Esophagus squamous epithelium (tissue), 4 donors: ENCODE results near the gene CIAO2B.

Experiments used
- POLR2A ChIP-seq, 4 donors: fragments of 450-650 bp; IDR thresholded peaks; one replicate each; pipeline ENCODE4 v1.6.1; 2017; ENCODE audit warnings: antibody characterized with exemption in 4 of 4, mild to moderate bottlenecking in 4 of 4, moderate library complexity in 3 of 4
- TF ChIP-seq, protein P1 (sequence below), 6 experiments: fragments of 450-650 bp in 4 of 6; fragments of 200-600 bp in 2 of 6; sonication (generic) in 2 of 6; IDR thresholded peaks; one replicate each; pipeline ENCODE4 v1.5.1; 2016 to 2019; ENCODE audit warnings: antibody characterized with exemption in 6 of 6, mild to moderate bottlenecking in 4 of 6, moderate library complexity in 4 of 6

DNA sequence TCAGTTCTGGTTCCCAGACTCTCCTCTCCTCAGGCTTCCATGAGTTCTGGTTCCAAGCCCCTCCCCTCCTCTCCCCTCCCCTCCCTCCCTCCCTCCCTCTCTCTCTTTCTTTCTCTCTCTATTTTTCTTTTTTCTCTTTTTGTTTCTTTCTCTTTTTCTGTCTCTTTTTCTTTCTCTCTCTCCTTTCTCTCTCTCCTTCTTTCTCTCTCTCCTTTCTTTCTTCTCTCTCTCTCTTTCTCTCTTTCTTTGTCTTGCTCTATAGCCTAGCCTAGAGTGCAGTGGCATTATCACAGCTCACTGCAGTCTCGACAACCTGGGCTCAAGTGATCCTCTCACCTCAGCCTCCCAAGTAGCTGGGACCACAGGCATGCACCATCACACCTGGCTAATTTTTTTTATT, 26.1 kb upstream of the CIAO2B start:
- TF ChIP-seq, protein P1, sequence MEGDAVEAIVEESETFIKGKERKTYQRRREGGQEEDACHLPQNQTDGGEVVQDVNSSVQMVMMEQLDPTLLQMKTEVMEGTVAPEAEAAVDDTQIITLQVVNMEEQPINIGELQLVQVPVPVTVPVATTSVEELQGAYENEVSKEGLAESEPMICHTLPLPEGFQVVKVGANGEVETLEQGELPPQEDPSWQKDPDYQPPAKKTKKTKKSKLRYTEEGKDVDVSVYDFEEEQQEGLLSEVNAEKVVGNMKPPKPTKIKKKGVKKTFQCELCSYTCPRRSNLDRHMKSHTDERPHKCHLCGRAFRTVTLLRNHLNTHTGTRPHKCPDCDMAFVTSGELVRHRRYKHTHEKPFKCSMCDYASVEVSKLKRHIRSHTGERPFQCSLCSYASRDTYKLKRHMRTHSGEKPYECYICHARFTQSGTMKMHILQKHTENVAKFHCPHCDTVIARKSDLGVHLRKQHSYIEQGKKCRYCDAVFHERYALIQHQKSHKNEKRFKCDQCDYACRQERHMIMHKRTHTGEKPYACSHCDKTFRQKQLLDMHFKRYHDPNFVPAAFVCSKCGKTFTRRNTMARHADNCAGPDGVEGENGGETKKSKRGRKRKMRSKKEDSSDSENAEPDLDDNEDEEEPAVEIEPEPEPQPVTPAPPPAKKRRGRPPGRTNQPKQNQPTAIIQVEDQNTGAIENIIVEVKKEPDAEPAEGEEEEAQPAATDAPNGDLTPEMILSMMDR (IDR thresholded peaks at IDR 0.05) = no peak
- TF ChIP-seq POLR2A (IDR thresholded peaks at IDR 0.05) = no peak
